Tibial nerve (tissue), 4 donors: ENCODE results near the gene TPD52L1. TPM values are rescaled to one million over a fixed set of nuclear protein-coding genes. Genes with fewer than 3 reads are reported as not detected.
A peak's percentile ranks its signal among the peaks of the same experiment; 100 is the strongest.

Experiments used
- DNase-seq, 2 donors: peaks; one replicate each; pipeline ENCODE4 v3.0.0-alpha.2; 2019; ENCODE audit warnings: low spot score in 2 of 2
- H3K27ac ChIP-seq, 4 donors: fragments of 200-600 bp; sonication (generic) in 3 of 4; one replicate each; pipeline ENCODE4 v1.5.1; 2017 to 2019; ENCODE audit warnings: mild to moderate bottlenecking in 1 of 4
- H3K27me3 ChIP-seq, 2 donors: fragments of 200-600 bp; sonication (generic) in 1 of 2; one replicate each; pipeline versions ENCODE4 v1.5.1 to v1.6.0; 2017 to 2019
- H3K36me3 ChIP-seq, 3 donors: fragments of 200-600 bp; sonication (generic); one replicate each; pipeline ENCODE4 v1.5.1; 2018 to 2019
- H3K4me1 ChIP-seq, 4 donors: fragments of 200-600 bp; sonication (generic) in 3 of 4; one replicate each; pipeline ENCODE4 v1.5.1; 2017 to 2019
- H3K4me3 ChIP-seq, 4 donors: fragments of 200-600 bp; sonication (generic) in 3 of 4; one replicate each; pipeline ENCODE4 v1.5.1; 2017 to 2019; ENCODE audit warnings: mild to moderate bottlenecking in 1 of 4, moderate library complexity in 1 of 4
- H3K9me3 ChIP-seq, 4 donors: fragments of 200-600 bp; sonication (generic) in 3 of 4; one replicate each; pipeline ENCODE4 v1.5.1; 2017 to 2019
- CTCF ChIP-seq, 5 experiments: fragments of 200-600 bp in 3 of 5; fragments of 450-650 bp in 2 of 5; sonication (generic) in 3 of 5; IDR thresholded peaks; one replicate each; pipeline ENCODE4 v1.5.1; 2016 to 2019; ENCODE audit warnings: antibody characterized with exemption in 5 of 5, mild to moderate bottlenecking in 3 of 5, moderate library complexity in 2 of 5
- EP300 ChIP-seq, 2 donors: sonication (generic); formaldehyde crosslinking; IDR thresholded peaks; one replicate each; pipeline ENCODE4 v1.6.1; 2017; ENCODE audit warnings: antibody characterized with exemption in 2 of 2, mild to moderate bottlenecking in 1 of 2
- POLR2A ChIP-seq, 2 donors: fragments of 450-650 bp; IDR thresholded peaks; one replicate each; pipeline ENCODE4 v1.6.1; 2017; ENCODE audit warnings: antibody characterized with exemption in 2 of 2, mild to moderate bottlenecking in 2 of 2, moderate library complexity in 2 of 2
- WGBS, 2 donors: methylation state at CpG; one replicate each; pipeline ENCODE4 v1.1.5; 2018; 5-methylcytosine and 5-hydroxymethylcytosine counted together
- total RNA-seq, 4 donors: library from RNA; depleted of rRNA; stranded (reverse); fragments of >200 nt; gene quantifications; one replicate each; pipeline ENCODE4 v1.1.0, GENCODE V29; 2016

TPD52L1 gene
- total RNA-seq, 4 donors from 2014 or later: 28.8 to 55.0 (median 45.6) TPM

- no peak for DNase-seq
- TF ChIP-seq CTCF (IDR thresholded peaks at IDR 0.05) (no peak), POLR2A (IDR thresholded peaks at IDR 0.05) (no peak), EP300 (IDR thresholded peaks at IDR 0.05) (no peak)
- 82 to 90% methylated on average over 3 of the region's 3 CpGs for WGBS, 2 donors
Observed at GRCh38 chr6:125257351-125257750, 103.8 kb downstream of the TPD52L1 start.

GRCh38 chr6:125258651-125259353 lies 105.2 kb downstream of the TPD52L1 start:
- TF ChIP-seq CTCF (IDR thresholded peaks at IDR 0.05): no peak
- no peak for TF ChIP-seq EP300 (IDR thresholded peaks at IDR 0.05)
- no peak for TF ChIP-seq POLR2A (IDR thresholded peaks at IDR 0.05)
- Histone ChIP-seq H3K27ac (no peak overlapping the region), H3K4me3 (no peak overlapping the region), H3K36me3 (no peaks in the 10 kb centered on the region), H3K27me3 (no peaks in the 10 kb centered on the region), H3K4me1 (peaks cover 0 to 4% (median 0%) of the 10 kb centered on the region in 4 donors), H3K9me3 (no peaks in the 10 kb centered on the region)
- DNase-seq: no peak
- WGBS, 2 donors: 90 to 94% methylated on average over 2 of the region's 2 CpGs

More at GRCh38 chr6:125257351-125257750, 103.8 kb downstream of the TPD52L1 start:
- no peaks in the 10 kb centered on the region for H3K9me3 ChIP-seq
- H3K4me3 ChIP-seq: no peak overlapping the region
- H3K4me1 ChIP-seq: peaks cover 0 to 4% (median 0%) of the 10 kb centered on the region in 4 donors
- H3K27me3 ChIP-seq: no peaks in the 10 kb centered on the region
- no peaks in the 10 kb centered on the region for H3K36me3 ChIP-seq
- H3K27ac ChIP-seq: no peak overlapping the region

GRCh38 chr6:125259354-125259736 lies 105.8 kb downstream of the TPD52L1 start:
- Histone ChIP-seq H3K4me3 (no peak overlapping the region), H3K27ac (no peak overlapping the region)
- 79 to 90% methylated on average over 2 of the region's 2 CpGs for WGBS, 2 donors

GRCh38 chr6:125262016-125263013 lies 108.7 kb downstream of the TPD52L1 start:
- 58 to 63% methylated on average over 12 of the region's 12 CpGs for WGBS, 2 donors
- no peak for TF ChIP-seq POLR2A (IDR thresholded peaks at IDR 0.05)
- TF ChIP-seq CTCF (IDR thresholded peaks at IDR 0.05): no peak
- no peak for TF ChIP-seq EP300 (IDR thresholded peaks at IDR 0.05)
- DNase-seq: no peak
- Histone ChIP-seq H3K9me3 (no peaks in the 10 kb centered on the region), H3K27me3 (no peaks in the 10 kb centered on the region), H3K4me1 (peaks cover 0 to 4% (median 0%) of the 10 kb centered on the region in 4 donors), H3K4me3 (no peak overlapping the region), H3K36me3 (no peaks in the 10 kb centered on the region), H3K27ac (peak overlapping the region in 2 of 4 donors; percentile 29 to 43)

More at GRCh38 chr6:125259354-125259736, 105.8 kb downstream of the TPD52L1 start:
- Histone ChIP-seq H3K4me1 (peaks cover 0 to 4% (median 0%) of the 10 kb centered on the region in 4 donors), H3K9me3 (no peaks in the 10 kb centered on the region), H3K27me3 (no peaks in the 10 kb centered on the region), H3K36me3 (no peaks in the 10 kb centered on the region)
- TF ChIP-seq CTCF (IDR thresholded peaks at IDR 0.05) (no peak), EP300 (IDR thresholded peaks at IDR 0.05) (no peak), POLR2A (IDR thresholded peaks at IDR 0.05) (no peak)
- DNase-seq: no peak
